SK-N-MC (cell line): Measurements from ENCODE around the gene OCRL.

Source experiments
- EZH2 ChIP-seq: fragments of 200-600 bp; sonication (generic); IDR thresholded peaks from one replicate; pipeline ENCODE4 v1.6.1; 2017; ENCODE audit warnings: antibody characterized with exemption
- FOXP2 ChIP-seq: optimal IDR thresholded peaks from 2 replicates; pipeline ENCODE3; 2011; ENCODE audit warnings: mild to moderate bottlenecking, moderate library complexity; ENCODE audit not compliant: insufficient read depth; ENCODE audit errors: extremely low read length, control extremely low read depth
- POLR2AphosphoS5 ChIP-seq: IDR thresholded peaks from 2 replicates; pipeline ENCODE4 v1.6.1; 2012; ENCODE audit warnings: mild to moderate bottlenecking, low read depth, low read length, borderline replicate concordance

GRCh38 chrX:129594781-129595180, 54.7 kb downstream of the OCRL start:
- TF ChIP-seq EZH2 = no peak
- no peak for TF ChIP-seq POLR2AphosphoS5
- TF ChIP-seq FOXP2 = no peak
